Fibroblast of mammary gland (primary cell): ENCODE measurements around the gene DLD.

Experiments
- DNase-seq: peaks from one replicate; pipeline ENCODE4 v3.0.0-alpha.2; 2010; ENCODE audit warnings: low read depth
- H3K4me3 ChIP-seq: 2 replicates; pipeline ENCODE4 v1.5.1; 2011; ENCODE audit warnings: low read depth, mild to moderate bottlenecking, low read length, moderate library complexity; ENCODE audit not compliant: control insufficient read depth
- CTCF ChIP-seq: conservative IDR thresholded peaks from 2 replicates; pipeline ENCODE4 v1.5.1; 2011; ENCODE audit warnings: low read depth, low read length, inconsistent platforms; ENCODE audit not compliant: control insufficient read depth, insufficient read depth

DLD gene

GRCh38 chr7:107860279-107860961, 30.6 kb upstream of the DLD start:
- no peak for DNase-seq
- TF ChIP-seq CTCF: no peak
- H3K4me3 ChIP-seq: no peak overlapping the region

GRCh38 chr7:107860981-107861652, 29.9 kb upstream of the DLD start:
- DNase-seq: no peak
- no peak for TF ChIP-seq CTCF
- no peak overlapping the region for H3K4me3 ChIP-seq

- no peak overlapping the region for H3K4me3 ChIP-seq
- peak; percentile 7 for DNase-seq
- no peak for TF ChIP-seq CTCF
Observed at GRCh38 chr7:107865956-107866775, 24.8 kb upstream of the DLD start.

- no peak for DNase-seq
- TF ChIP-seq CTCF: no peak
- no peak overlapping the region for H3K4me3 ChIP-seq
Observed at GRCh38 chr7:107867858-107868466, 23.0 kb upstream of the DLD start.

- no peak for TF ChIP-seq CTCF
- no peak overlapping the region for H3K4me3 ChIP-seq
- DNase-seq: no peak
Observed at GRCh38 chr7:107870427-107871000, 20.5 kb upstream of the DLD start.

- no peak for DNase-seq
- no peak overlapping the region for H3K4me3 ChIP-seq
- TF ChIP-seq CTCF: no peak
Observed at GRCh38 chr7:107874111-107874510, 16.9 kb upstream of the DLD start.
